CD4-positive, alpha-beta T cell (primary cell): ENCODE data around the gene DNASE1L3. TPM values are rescaled to one million over a fixed set of nuclear protein-coding genes. Genes with fewer than 3 reads are reported as not detected.

ENCODE experiments used
- ATAC-seq: fragments of 200-7000 bp; cut with Tn5 transposase; one replicate; pipeline ENCODE4 v1.10.0; 2022; ENCODE audit warnings: mild to moderate bottlenecking; ENCODE audit not compliant: poor library complexity
- CTCF ChIA-PET: fragments of 350-600 bp; sonication (Branson Sonifier 250); formaldehyde crosslinking; loops from one replicate; lab custom pipeline; 2021; ENCODE audit warnings: antibody characterized with exemption, inconsistent platforms; lab: Charles Lee
- POLR2A ChIA-PET: fragments of 350-600 bp; sonication (Branson Sonifier 250); formaldehyde crosslinking; loops from one replicate; lab custom pipeline; 2021; ENCODE audit warnings: antibody characterized with exemption, inconsistent platforms; lab: Charles Lee
- DNase-seq, 14 experiments: peaks; one replicate each; pipeline ENCODE4 v3.0.0-alpha.2; 2013 to 2020; ENCODE audit warnings: mixed read lengths in 2 of 14
- H3K27ac ChIP-seq, 2 donors: one replicate each; pipeline versions ENCODE4 v1.5.1 to v1.7.0; 2013; ENCODE audit warnings: low read length in 2 of 2, low read depth in 1 of 2, mild to moderate bottlenecking in 1 of 2
- H3K27me3 ChIP-seq, 2 experiments: 1 replicate in 1 of 2; 2 replicates in 1 of 2; pipeline versions ENCODE4 v1.6.1 to v1.7.0; 2013; ENCODE audit warnings: low read length in 2 of 2, control low read depth in 1 of 2, mild to moderate bottlenecking in 1 of 2, moderate library complexity in 1 of 2; ENCODE audit not compliant: insufficient read depth in 2 of 2, control insufficient read depth in 1 of 2
- H3K36me3 ChIP-seq: one replicate; pipeline ENCODE4 v1.6.1; 2013; ENCODE audit warnings: low read length, control low read depth; ENCODE audit not compliant: insufficient read depth
- H3K4me1 ChIP-seq: one replicate; pipeline ENCODE4 v1.6.1; 2013; ENCODE audit warnings: low read length, control low read depth; ENCODE audit not compliant: insufficient read depth
- H3K4me3 ChIP-seq: one replicate; pipeline ENCODE4 v1.5.1; 2013; ENCODE audit warnings: mild to moderate bottlenecking, low read length, moderate library complexity
- H3K9me3 ChIP-seq, 2 experiments: 1 replicate in 1 of 2; 2 replicates in 1 of 2; pipeline versions ENCODE4 v1.6.1 to v1.7.0; 2013; ENCODE audit warnings: low read length in 2 of 2, mild to moderate bottlenecking in 2 of 2, control low read depth in 1 of 2, moderate library complexity in 1 of 2; ENCODE audit not compliant: control insufficient read depth in 1 of 2, insufficient read depth in 1 of 2
- H3K27ac Mint-ChIP-seq: one replicate; pipeline ENCODE4 v1.8.0; 2020; ENCODE audit warnings: mixed read lengths
- H3K27me3 Mint-ChIP-seq: one replicate; pipeline ENCODE4 v1.8.0; 2021; ENCODE audit warnings: mixed read lengths
- H3K36me3 Mint-ChIP-seq: one replicate; pipeline ENCODE4 v1.8.0; 2021; ENCODE audit warnings: low read depth, mixed read lengths
- H3K4me1 Mint-ChIP-seq: one replicate; pipeline ENCODE4 v1.8.0; 2021; ENCODE audit warnings: low read depth, mixed read lengths
- H3K4me3 Mint-ChIP-seq: one replicate; pipeline ENCODE4 v1.8.0; 2020; ENCODE audit warnings: mild to moderate bottlenecking, mixed read lengths
- H3K9me3 Mint-ChIP-seq: one replicate; pipeline ENCODE4 v1.8.0; 2020; ENCODE audit warnings: mixed read lengths
- CTCF ChIP-seq: fragments of 200-600 bp; IDR thresholded peaks from one replicate; pipeline ENCODE4 v1.8.0; 2022; ENCODE audit warnings: antibody characterized with exemption, mild to moderate bottlenecking
- intact Hi-C, 2 experiments: fragments of 100-400 bp; cut with DNase I in 1 of 2; cut with micrococcal nuclease in 1 of 2; formaldehyde crosslinking; loops; one replicate each; pipeline versions ENCODE4 v1.15.1 to v1.9.0; 2023 to 2025; cut with DNase I, micrococcal nuclease
- total RNA-seq, 174 experiments: library from RNA in 2 of 174; stranded (reverse) in 2 of 174; gene quantifications; one replicate each; pipeline ENCODE4 v1.2.3 and lab custom pipeline; 2021 to 2026

DNASE1L3 gene
- total RNA-seq, 2 experiments from 2014 or later = 0.53 to 0.80 TPM

GRCh38 chr3:58256511-58256910, 45.7 kb upstream of the DNASE1L3 start:
- Histone ChIP-seq H3K4me3 (no peak overlapping the region), H3K9me3 (no peaks in the 10 kb centered on the region), H3K27ac (no peak overlapping the region), H3K27me3 (no peaks in the 10 kb centered on the region), H3K36me3 (peaks cover 20% of the 10 kb centered on the region), H3K4me1 (no peaks in the 10 kb centered on the region)
- Mint-ChIP-seq H3K27me3 (no peaks in the 10 kb centered on the region), H3K27ac (no peak overlapping the region), H3K4me1 (no peaks in the 10 kb centered on the region), H3K4me3 (no peak overlapping the region), H3K36me3 (peaks cover 12% of the 10 kb centered on the region), H3K9me3 (no peaks in the 10 kb centered on the region)
- no peak for DNase-seq
- POLR2A ChIA-PET = no interaction called here
- CTCF ChIA-PET = no interaction called here
- intact Hi-C loops = no loop called here
- no peak for TF ChIP-seq CTCF
- no peak for ATAC-seq

- no peaks in the 10 kb centered on the region for H3K9me3 Mint-ChIP-seq
- no peak for ATAC-seq
- no peaks in the 10 kb centered on the region for H3K27me3 ChIP-seq
- H3K36me3 ChIP-seq = peaks cover 20% of the 10 kb centered on the region
- POLR2A ChIA-PET = no interaction called here
- no peaks in the 10 kb centered on the region for H3K9me3 ChIP-seq
- no peak overlapping the region for H3K4me3 Mint-ChIP-seq
- intact Hi-C loops = no loop called here
- DNase-seq = no peak
- H3K4me1 ChIP-seq = no peaks in the 10 kb centered on the region
- no peak for TF ChIP-seq CTCF
- no peaks in the 10 kb centered on the region for H3K27me3 Mint-ChIP-seq
- CTCF ChIA-PET = no interaction called here
- H3K4me3 ChIP-seq = no peak overlapping the region
- H3K36me3 Mint-ChIP-seq = peaks cover 11% of the 10 kb centered on the region
- H3K4me1 Mint-ChIP-seq = no peaks in the 10 kb centered on the region
- no peak overlapping the region for H3K27ac ChIP-seq
- H3K27ac Mint-ChIP-seq = no peak overlapping the region
Observed at GRCh38 chr3:58256061-58256460, 45.3 kb upstream of the DNASE1L3 start.

- POLR2A ChIA-PET = no interaction called here
- Histone ChIP-seq H3K4me3 (no peak overlapping the region), H3K9me3 (no peaks in the 10 kb centered on the region), H3K27ac (no peak overlapping the region), H3K36me3 (peaks cover 15% of the 10 kb centered on the region), H3K4me1 (no peaks in the 10 kb centered on the region), H3K27me3 (no peaks in the 10 kb centered on the region)
- Mint-ChIP-seq H3K27ac (no peak overlapping the region), H3K4me1 (no peaks in the 10 kb centered on the region), H3K27me3 (no peaks in the 10 kb centered on the region), H3K9me3 (no peaks in the 10 kb centered on the region), H3K4me3 (no peak overlapping the region), H3K36me3 (peaks cover 11% of the 10 kb centered on the region)
- ATAC-seq = no peak
- DNase-seq = no peak
- no peak for TF ChIP-seq CTCF
- intact Hi-C loops = no loop called here
- CTCF ChIA-PET = interaction anchor here (1.1 kb wide), 1 partner anchor 23 kb away, joined by 3 read pairs; no protein-coding TSS in a partner anchor
Observed at GRCh38 chr3:58254144-58254543, 43.4 kb upstream of the DNASE1L3 start.
